Osteoblast (primary cell): ENCODE data around the gene MMD2. TPM values are rescaled to one million over a fixed set of nuclear protein-coding genes. Genes with fewer than 3 reads are reported as not detected.

Source experiments
- DNase-seq: peaks from one replicate; pipeline ENCODE4 v3.0.0; 2011; ENCODE audit warnings: low spot score, mixed read lengths; ENCODE audit not compliant: insufficient read length; ENCODE audit errors: missing footprints
- H2AFZ ChIP-seq: 2 replicates; pipeline ENCODE4 v1.6.0; 2011; ENCODE audit warnings: mild to moderate bottlenecking, low read length
- H3K27ac ChIP-seq: 2 replicates; pipeline ENCODE4 v1.5.1; 2011; ENCODE audit warnings: mild to moderate bottlenecking, low read depth, low read length, moderate library complexity
- H3K27me3 ChIP-seq: 2 replicates; pipeline ENCODE4 v1.6.0; 2012; ENCODE audit warnings: mild to moderate bottlenecking, control low read depth, inconsistent platforms, low read length, moderate library complexity; ENCODE audit not compliant: insufficient read depth
- H3K36me3 ChIP-seq: 2 replicates; pipeline ENCODE4 v1.5.1; 2011; ENCODE audit warnings: mild to moderate bottlenecking, low read length, control low read depth, moderate library complexity; ENCODE audit not compliant: insufficient read depth
- H3K4me1 ChIP-seq: 2 replicates; pipeline ENCODE4 v1.5.1; 2011; ENCODE audit warnings: mild to moderate bottlenecking, low read length, control low read depth, moderate library complexity; ENCODE audit not compliant: insufficient read depth
- H3K4me2 ChIP-seq: 2 replicates; pipeline ENCODE4 v1.6.0; 2011; ENCODE audit warnings: mild to moderate bottlenecking, low read length; ENCODE audit not compliant: insufficient read depth
- H3K4me3 ChIP-seq: fragments of 200-600 bp; sonication (generic); 3 replicates; pipeline ENCODE4 v1.5.1; 2012; ENCODE audit warnings: mild to moderate bottlenecking, low read length, inconsistent platforms; ENCODE audit not compliant: insufficient read depth
- H3K79me2 ChIP-seq: 2 replicates; pipeline ENCODE4 v1.6.0; 2012; ENCODE audit warnings: mild to moderate bottlenecking, low read length, control low read depth, inconsistent platforms; ENCODE audit not compliant: insufficient read depth
- H3K9me3 ChIP-seq: 2 replicates; pipeline ENCODE4 v1.5.1; 2011; ENCODE audit warnings: low read depth, low read length, control low read depth
- H4K20me1 ChIP-seq: 2 replicates; pipeline ENCODE4 v1.6.0; 2012; ENCODE audit warnings: mild to moderate bottlenecking, low read length, control low read depth; ENCODE audit not compliant: insufficient read depth
- CTCF ChIP-seq: IDR thresholded peaks from 2 replicates; pipeline ENCODE4 v1.5.1; 2011; ENCODE audit warnings: mild to moderate bottlenecking, low read depth, low read length, moderate library complexity; ENCODE audit errors: extremely low read depth
- small RNA-seq: library from RNA; depleted of rRNA; stranded (forward); fragments of <200 nt; gene quantifications from one replicate; pipeline ENCODE3, GENCODE V24; 2012
- total RNA-seq: library from RNA; depleted of rRNA; stranded (reverse); fragments of >200 nt; gene quantifications from 2 replicates; pipeline ENCODE4 v1.2.3, GENCODE V29; 2012

MMD2 gene
- total RNA-seq, 1 donor = not detected

GRCh38 chr7:4861227-4861626 is 97.8 kb downstream of the MMD2 start:
- H2AFZ ChIP-seq = no peak overlapping the region
- H3K36me3 ChIP-seq = no peaks in the 10 kb centered on the region
- H3K9me3 ChIP-seq = peaks cover 2% of the 10 kb centered on the region
- H3K27ac ChIP-seq = no peak overlapping the region
- no peaks in the 10 kb centered on the region for H4K20me1 ChIP-seq
- no peaks in the 10 kb centered on the region for H3K27me3 ChIP-seq
- TF ChIP-seq CTCF = no peak
- H3K79me2 ChIP-seq = no peaks in the 10 kb centered on the region
- no peak overlapping the region for H3K4me3 ChIP-seq
- H3K4me2 ChIP-seq = no peak overlapping the region
- no peaks in the 10 kb centered on the region for H3K4me1 ChIP-seq
- DNase-seq = no peak

GRCh38 chr7:4857189-4857588 is 101.8 kb downstream of the MMD2 start:
- DNase-seq = no peak
- TF ChIP-seq CTCF = no peak
- no peaks in the 10 kb centered on the region for H3K36me3 ChIP-seq
- H4K20me1 ChIP-seq = no peaks in the 10 kb centered on the region
- H2AFZ ChIP-seq = no peak overlapping the region
- H3K4me1 ChIP-seq = no peaks in the 10 kb centered on the region
- H3K4me3 ChIP-seq = no peak overlapping the region
- no peaks in the 10 kb centered on the region for H3K79me2 ChIP-seq
- H3K27me3 ChIP-seq = no peaks in the 10 kb centered on the region
- no peak overlapping the region for H3K4me2 ChIP-seq
- no peak overlapping the region for H3K27ac ChIP-seq
- peaks cover 2% of the 10 kb centered on the region for H3K9me3 ChIP-seq

GRCh38 chr7:4856336-4857057 is 102.5 kb downstream of the MMD2 start:
- H3K27ac ChIP-seq = no peak overlapping the region
- H3K27me3 ChIP-seq = no peaks in the 10 kb centered on the region
- H3K4me3 ChIP-seq = no peak overlapping the region
- no peaks in the 10 kb centered on the region for H3K79me2 ChIP-seq
- H3K36me3 ChIP-seq = no peaks in the 10 kb centered on the region
- H3K9me3 ChIP-seq = peaks cover 2% of the 10 kb centered on the region
- no peaks in the 10 kb centered on the region for H4K20me1 ChIP-seq
- DNase-seq = no peak
- no peak for TF ChIP-seq CTCF
- no peaks in the 10 kb centered on the region for H3K4me1 ChIP-seq
- no peak overlapping the region for H3K4me2 ChIP-seq
- H2AFZ ChIP-seq = no peak overlapping the region

Small RNA genes within 50 kb of the gene (small RNA-seq; reads per million reads assigned to genes)
- not detected for gene AC092032.1

Other genes with a start within 250 kb of the MMD2 start
- 63.9 and 73.1 TPM in 2 replicates for gene AP5Z1, start 183.6 kb downstream of the MMD2 start, total RNA-seq
- under 0.01 and 0.36 TPM in 2 replicates for gene PAPOLB, start 97.2 kb downstream of the MMD2 start, total RNA-seq
- 0.29 and 1.1 TPM in 2 replicates for gene RADIL, start 75.5 kb downstream of the MMD2 start, total RNA-seq
- gene RBAK, start 86.7 kb upstream of the MMD2 start, total RNA-seq = 10.6 and 10.9 TPM in 2 replicates
- gene WIPI2, start 231.0 kb upstream of the MMD2 start, total RNA-seq = 63.7 and 68.4 TPM in 2 replicates